GM12874 (cell line): ENCODE results near the gene LGALS3.

Source experiments
- CTCF ChIP-seq: IDR thresholded peaks from 2 replicates; pipeline ENCODE4 v1.5.1; 2011; ENCODE audit warnings: low read depth, mild to moderate bottlenecking, control low read depth, low read length, moderate library complexity; ENCODE audit not compliant: insufficient read depth

Gene LGALS3

DNA sequence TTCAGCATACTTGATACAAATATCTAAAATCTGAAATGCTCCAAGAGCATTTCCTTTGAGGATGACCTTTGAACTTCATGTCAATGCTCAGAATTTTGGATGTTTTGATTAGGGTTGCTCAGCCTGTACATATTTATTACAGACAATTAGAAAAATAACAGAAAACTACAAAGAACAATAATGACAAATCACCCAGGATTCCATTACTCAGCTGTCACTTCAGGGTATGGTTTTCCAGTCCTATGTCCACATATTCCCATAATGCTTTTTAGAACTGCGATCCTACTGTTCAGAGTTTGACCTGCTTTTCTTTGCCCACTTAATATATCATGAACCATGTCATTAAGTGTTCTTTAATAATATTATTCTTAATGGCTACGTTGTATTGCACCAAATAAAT, 51.0 kb downstream of the LGALS3 start:
- no peak for TF ChIP-seq CTCF

GRCh38 chr14:55180434-55180833, 51.4 kb downstream of the LGALS3 start:
- no peak for TF ChIP-seq CTCF

DNA sequence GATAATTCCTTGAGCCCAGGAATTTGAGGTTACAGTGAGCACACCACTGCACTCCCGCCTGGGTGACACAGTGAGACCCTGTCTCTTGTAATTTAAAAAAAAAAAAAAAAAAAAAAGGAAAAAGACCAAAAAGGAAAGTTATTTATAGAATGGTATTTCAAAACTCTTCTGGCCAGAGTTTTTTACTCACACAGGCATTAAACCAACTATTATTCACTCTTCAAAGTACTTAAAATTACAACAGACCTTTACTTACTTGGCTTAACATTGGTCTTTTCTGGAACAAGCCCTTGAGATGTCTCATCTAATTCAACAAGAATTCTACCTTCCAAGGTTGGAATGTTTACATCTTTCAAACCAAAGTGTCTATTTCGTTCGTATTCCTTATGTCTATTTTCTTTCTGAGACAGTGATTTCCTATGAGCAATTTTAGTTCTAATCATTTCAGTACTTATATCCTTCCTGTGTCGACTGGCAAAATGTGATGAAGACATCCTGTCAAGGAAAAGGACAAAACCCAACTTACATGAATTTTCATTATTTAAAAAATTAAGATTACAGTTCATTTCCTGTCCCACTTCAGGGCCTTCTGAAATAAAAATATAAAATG, 59.7 kb downstream of the LGALS3 start:
- TF ChIP-seq CTCF: no peak

- no peak for TF ChIP-seq CTCF
These were observed 61.8 kb downstream of the LGALS3 start for GRCh38 chr14:55190906-55191202.

DNA sequence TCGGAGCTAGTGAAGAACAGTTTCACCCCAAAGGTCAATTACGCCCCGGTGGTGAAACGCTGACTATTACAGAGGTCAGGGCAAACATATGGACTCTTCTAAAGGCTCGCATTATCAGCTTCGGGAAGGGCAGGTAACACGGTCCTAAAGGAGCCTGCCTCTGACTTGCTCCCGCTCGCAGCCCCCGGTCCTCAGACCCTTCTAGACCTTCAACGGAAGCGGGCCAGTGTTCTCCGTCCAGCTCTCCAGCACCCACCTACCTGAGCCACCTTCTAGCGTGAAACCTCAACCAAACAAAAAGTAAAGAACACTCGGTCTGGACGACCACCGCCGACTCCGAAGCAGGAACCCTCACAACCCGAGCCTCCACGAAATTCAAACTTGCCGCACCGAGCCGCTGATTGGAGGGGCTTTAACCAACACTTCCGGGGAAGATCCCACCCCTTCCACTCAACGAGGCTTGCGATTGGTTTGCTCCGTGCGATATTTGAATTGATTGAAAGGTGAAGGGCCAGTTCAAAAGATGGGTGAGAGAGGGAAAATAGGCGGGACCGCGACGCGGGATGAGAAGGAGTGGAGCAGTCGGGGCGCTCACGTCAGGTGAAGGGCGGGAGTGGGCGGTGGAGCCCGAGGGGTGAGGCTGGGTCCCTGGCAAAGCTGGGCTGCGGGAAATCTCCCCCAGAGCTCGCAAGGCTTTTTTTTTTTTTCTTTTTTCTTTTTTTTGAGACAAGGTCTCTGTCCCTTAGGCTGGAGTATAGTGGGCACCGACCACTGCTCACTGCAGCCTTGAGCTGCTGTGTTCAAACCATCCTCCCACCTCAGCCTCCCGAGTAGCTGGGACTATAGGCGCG, 62.4 kb downstream of the LGALS3 start, which contains the start of gene DLGAP5:
DLGAP5 (minus strand) TSS at position 383 of the 851 bp plus-strand sequence. CDS start 2,406 bp downstream, outside the sequence.
- no peak for TF ChIP-seq CTCF

DNA sequence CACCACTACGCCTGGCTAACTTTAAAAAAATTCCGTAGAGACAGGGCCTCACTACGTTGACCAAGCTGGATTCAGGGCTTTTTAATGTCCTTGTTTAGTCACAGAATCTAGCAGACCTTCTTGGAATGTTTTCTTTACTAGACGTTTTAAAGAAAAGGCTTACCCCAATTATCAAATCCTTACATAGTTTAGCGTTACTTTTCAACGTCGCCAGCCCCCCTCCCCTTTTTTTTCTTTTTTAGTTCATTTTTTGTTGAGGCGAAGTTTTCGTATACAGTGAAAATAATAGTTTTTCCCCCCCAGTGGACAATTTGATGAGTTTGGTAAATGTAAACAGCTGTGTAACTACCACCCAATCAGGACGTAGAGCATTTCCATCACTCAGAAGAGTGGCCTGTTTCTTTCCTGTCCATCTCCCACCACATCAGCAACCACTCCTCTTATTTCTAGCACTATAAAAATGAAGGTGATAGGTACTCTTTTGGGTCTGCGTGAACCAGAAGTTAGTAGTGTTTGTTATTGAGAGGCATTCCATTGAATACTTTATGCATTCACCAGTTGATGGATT, 63.1 kb downstream of the LGALS3 start:
- TF ChIP-seq CTCF: no peak

DNA sequence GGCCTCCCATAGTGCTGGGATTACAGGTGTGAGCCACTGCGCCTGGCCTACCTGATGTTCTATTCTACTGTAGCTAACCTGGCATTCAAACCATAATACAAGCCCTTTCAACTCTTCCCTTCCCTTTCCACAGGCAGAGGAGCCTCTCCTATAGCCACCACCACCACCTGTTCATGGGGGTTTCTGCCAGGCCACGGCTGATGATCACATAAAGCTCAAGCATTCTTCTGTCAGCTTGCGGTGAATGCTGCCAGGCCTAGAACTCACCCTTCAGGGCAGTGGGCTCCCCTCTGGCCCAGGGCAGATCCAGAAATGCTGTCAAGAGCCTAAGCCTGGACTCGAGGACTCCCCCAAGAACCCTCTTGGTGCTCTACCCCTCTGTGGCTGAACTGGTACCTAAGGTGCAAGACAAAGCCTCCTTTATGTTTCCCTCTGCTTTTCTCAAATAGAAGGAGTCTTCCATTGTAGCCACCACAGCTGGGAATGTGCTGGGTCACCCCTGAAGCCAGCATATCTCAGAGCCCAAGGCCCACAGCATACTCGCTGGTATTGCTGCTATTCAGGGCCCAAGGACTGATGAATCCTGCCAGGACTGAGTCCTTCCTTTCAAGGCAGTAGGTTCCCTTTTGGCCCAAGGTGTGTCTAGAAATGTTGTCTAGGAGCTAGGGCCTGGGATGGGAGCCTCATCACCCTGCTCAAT, 65.8 kb downstream of the LGALS3 start:
- TF ChIP-seq CTCF: no peak
